ENCODE results near the gene CASP8.
"Not testable (repeated sequence)": the region's sequence is repeated elsewhere in the genome, so short reads cannot be mapped to it uniquely, and the experiment has no call there.

The CASP8 gene

GRCh38 chr2:201233812-201234662, 26.3 kb upstream of the CASP8 start:
- TF ChIP-seq CTCF (IDR thresholded peaks at IDR 0.05; ENCODE audit: control insufficient read depth, extremely low read depth, insufficient read depth) = no peak
- no peak for DNase-seq (ENCODE audit: low read depth)
- H3K4me3 ChIP-seq (ENCODE audit: low read depth, low read length) = peak overlapping the region; percentile 77

GRCh38 chr2:201234663-201235135, 25.6 kb upstream of the CASP8 start:
- no peak for DNase-seq (ENCODE audit: low read depth)
- no peak for TF ChIP-seq CTCF (IDR thresholded peaks at IDR 0.05; ENCODE audit: control insufficient read depth, extremely low read depth, insufficient read depth)
- H3K4me3 ChIP-seq (ENCODE audit: low read depth, low read length) = peak overlapping the region; percentile 77

- no peak for DNase-seq (ENCODE audit: low read depth)
- H3K4me3 ChIP-seq (ENCODE audit: low read depth, low read length) = no peak overlapping the region
Measured at GRCh38 chr2:201235860-201236811, 24.2 kb upstream of the CASP8 start.

GRCh38 chr2:201237486-201238123, 22.7 kb upstream of the CASP8 start:
- DNase-seq (ENCODE audit: low read depth) = no peak
- no peak overlapping the region for H3K4me3 ChIP-seq (ENCODE audit: low read depth, low read length)
- no peak for TF ChIP-seq CTCF (IDR thresholded peaks at IDR 0.05; ENCODE audit: control insufficient read depth, extremely low read depth, insufficient read depth)

More at GRCh38 chr2:201235860-201236811, 24.2 kb upstream of the CASP8 start:
- peak; percentile 30 for TF ChIP-seq CTCF (IDR thresholded peaks at IDR 0.05; ENCODE audit: control insufficient read depth, extremely low read depth, insufficient read depth)

GRCh38 chr2:201239167-201239935, 21.0 kb upstream of the CASP8 start:
- not testable (repeated sequence) for DNase-seq (ENCODE audit: low read depth); H3K4me3 ChIP-seq (ENCODE audit: low read depth, low read length)

GRCh38 chr2:201242571-201243277, 17.6 kb upstream of the CASP8 start:
- no peak for DNase-seq (ENCODE audit: low read depth)
- no peak for TF ChIP-seq CTCF (IDR thresholded peaks at IDR 0.05; ENCODE audit: control insufficient read depth, extremely low read depth, insufficient read depth)
- H3K4me3 ChIP-seq (ENCODE audit: low read depth, low read length) = no peak overlapping the region

Data from LNCaP clone FGC (cell line).